Activated CD4-positive, alpha-beta T cell treated with anti-CD3 and anti-CD28 coated beads, Interleukin-2, amount 10 ng/mL, durations not matched to agents 24 days and 14 days (primary cell): ENCODE results near the gene CXCL14. TPM values are rescaled to one million over a fixed set of nuclear protein-coding genes. Genes with fewer than 3 reads are reported as not detected.

Experiments
- DNase-seq: peaks from one replicate; pipeline ENCODE4 v3.0.0; 2022
- H3K27ac Mint-ChIP-seq: one replicate; pipeline ENCODE4 v1.8.0; 2022; ENCODE audit warnings: mild to moderate bottlenecking, mixed read lengths
- H3K27me3 Mint-ChIP-seq: one replicate; pipeline ENCODE4 v1.8.0; 2022; ENCODE audit warnings: mixed read lengths
- H3K36me3 Mint-ChIP-seq: one replicate; pipeline ENCODE4 v1.8.0; 2022; ENCODE audit warnings: low read depth, mild to moderate bottlenecking, mixed read lengths
- H3K4me1 Mint-ChIP-seq: one replicate; pipeline ENCODE4 v1.8.0; 2021; ENCODE audit warnings: mixed read lengths
- H3K4me3 Mint-ChIP-seq: one replicate; pipeline ENCODE4 v1.8.0; 2022; ENCODE audit warnings: mild to moderate bottlenecking, moderate library complexity, mixed read lengths
- H3K9me3 Mint-ChIP-seq: one replicate; pipeline ENCODE4 v1.8.0; 2021; ENCODE audit warnings: mixed read lengths
- intact Hi-C: fragments of 100-400 bp; cut with micrococcal nuclease; formaldehyde crosslinking; loops from one replicate; pipeline ENCODE4 v1.15.1; 2023
- total RNA-seq: library from RNA; stranded (reverse); gene quantifications from 2 replicates; pipeline ENCODE4 v1.2.3, GENCODE V29; 2022

CXCL14 gene, protein sequence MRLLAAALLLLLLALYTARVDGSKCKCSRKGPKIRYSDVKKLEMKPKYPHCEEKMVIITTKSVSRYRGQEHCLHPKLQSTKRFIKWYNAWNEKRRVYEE
- not detected in 2 replicates for total RNA-seq

DNA sequence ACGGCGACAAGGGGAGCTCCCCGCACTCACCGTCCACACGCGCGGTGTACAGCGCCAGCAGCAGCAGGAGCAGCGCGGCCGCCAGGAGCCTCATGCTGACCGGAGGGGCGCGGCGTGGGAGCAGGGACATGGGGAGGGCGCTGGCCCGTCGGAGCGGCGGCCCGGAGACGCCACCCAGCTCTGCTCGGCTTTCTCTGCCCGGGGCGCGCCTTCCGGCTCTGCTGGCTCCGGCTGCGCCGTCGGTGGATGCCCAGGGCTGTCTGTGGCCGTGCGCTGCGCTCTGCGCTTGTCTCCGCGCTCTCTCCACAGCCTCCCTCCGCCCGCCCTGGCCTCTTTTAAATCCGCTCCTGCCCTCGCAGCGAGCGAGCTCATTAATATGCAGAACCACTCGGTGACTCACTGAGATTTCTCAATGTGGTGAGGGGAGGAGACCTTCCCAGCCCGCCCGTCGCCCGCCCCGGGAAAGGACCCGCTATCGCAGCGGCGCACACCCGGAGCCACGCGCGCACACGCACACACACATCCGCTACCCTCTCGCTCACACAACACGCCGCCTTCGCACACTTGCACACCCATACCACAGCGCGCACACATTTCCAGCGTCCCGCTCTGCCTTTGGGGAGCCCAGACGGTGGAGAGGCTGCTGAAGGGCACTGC, at the start of gene CXCL14:
TSS of gene CXCL14 (minus strand) at position 307 of the 657 bp plus-strand sequence. CDS start at position 94, 213 bp downstream.
- Mint-ChIP-seq H3K9me3 (no peaks in the 10 kb centered on the region), H3K27ac (no peak within 1 kb of the TSS), H3K27me3 (peaks cover 55% of the 10 kb centered on the region), H3K36me3 (no peaks in the 10 kb centered on the region), H3K4me3 (no peak within 1 kb of the TSS), H3K4me1 (no peaks in the 10 kb centered on the region)
- intact Hi-C loops, result no loop called here
- no peak for DNase-seq

DNA sequence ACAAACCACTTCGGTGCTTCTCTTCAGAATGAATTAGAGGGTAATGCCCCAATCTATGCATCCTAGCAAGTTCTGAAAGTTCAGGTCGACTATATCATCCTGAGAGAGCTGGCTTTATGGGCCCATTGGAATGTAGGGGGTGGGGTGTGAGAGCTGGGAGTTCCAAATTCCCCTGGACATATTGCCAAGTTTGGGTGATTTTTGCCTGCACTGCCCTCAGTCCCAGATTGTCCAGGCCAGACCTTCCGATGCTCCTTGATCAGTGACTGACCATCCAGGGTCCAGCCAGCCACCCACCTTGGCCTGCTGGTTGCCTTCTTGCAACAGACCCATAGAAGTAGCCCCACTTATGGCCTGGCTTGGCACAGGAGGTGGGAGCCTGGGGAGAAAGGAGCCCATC, 47.8 kb upstream of the CXCL14 start:
- Mint-ChIP-seq H3K36me3 (no peaks in the 10 kb centered on the region), H3K4me3 (no peak overlapping the region), H3K9me3 (no peaks in the 10 kb centered on the region), H3K4me1 (no peaks in the 10 kb centered on the region), H3K27ac (no peak overlapping the region), H3K27me3 (no peaks in the 10 kb centered on the region)
- no peak for DNase-seq
- intact Hi-C loops, result no loop called here

GRCh38 chr5:135625961-135626360, 47.2 kb upstream of the CXCL14 start:
- no peak overlapping the region for H3K27ac Mint-ChIP-seq
- H3K27me3 Mint-ChIP-seq, result no peaks in the 10 kb centered on the region
- H3K36me3 Mint-ChIP-seq, result no peaks in the 10 kb centered on the region
- no peaks in the 10 kb centered on the region for H3K9me3 Mint-ChIP-seq
- no peaks in the 10 kb centered on the region for H3K4me1 Mint-ChIP-seq
- intact Hi-C loops, result no loop called here
- no peak for DNase-seq
- no peak overlapping the region for H3K4me3 Mint-ChIP-seq

- no peaks in the 10 kb centered on the region for H3K9me3 Mint-ChIP-seq
- no peak overlapping the region for H3K4me3 Mint-ChIP-seq
- no peak overlapping the region for H3K27ac Mint-ChIP-seq
- intact Hi-C loops, result no loop called here
- no peaks in the 10 kb centered on the region for H3K4me1 Mint-ChIP-seq
- no peaks in the 10 kb centered on the region for H3K27me3 Mint-ChIP-seq
- no peaks in the 10 kb centered on the region for H3K36me3 Mint-ChIP-seq
- DNase-seq, result no peak
Observed at GRCh38 chr5:135625486-135625885, 46.7 kb upstream of the CXCL14 start.

GRCh38 chr5:135625061-135625460, 46.3 kb upstream of the CXCL14 start:
- Mint-ChIP-seq H3K27me3 (no peaks in the 10 kb centered on the region), H3K4me3 (no peak overlapping the region), H3K27ac (no peak overlapping the region), H3K9me3 (no peaks in the 10 kb centered on the region), H3K36me3 (no peaks in the 10 kb centered on the region), H3K4me1 (no peaks in the 10 kb centered on the region)
- intact Hi-C loops, result no loop called here
- DNase-seq, result no peak

GRCh38 chr5:135623186-135623715, 44.5 kb upstream of the CXCL14 start:
- no peak for DNase-seq
- no peaks in the 10 kb centered on the region for H3K4me1 Mint-ChIP-seq
- H3K36me3 Mint-ChIP-seq, result no peaks in the 10 kb centered on the region

DNA sequence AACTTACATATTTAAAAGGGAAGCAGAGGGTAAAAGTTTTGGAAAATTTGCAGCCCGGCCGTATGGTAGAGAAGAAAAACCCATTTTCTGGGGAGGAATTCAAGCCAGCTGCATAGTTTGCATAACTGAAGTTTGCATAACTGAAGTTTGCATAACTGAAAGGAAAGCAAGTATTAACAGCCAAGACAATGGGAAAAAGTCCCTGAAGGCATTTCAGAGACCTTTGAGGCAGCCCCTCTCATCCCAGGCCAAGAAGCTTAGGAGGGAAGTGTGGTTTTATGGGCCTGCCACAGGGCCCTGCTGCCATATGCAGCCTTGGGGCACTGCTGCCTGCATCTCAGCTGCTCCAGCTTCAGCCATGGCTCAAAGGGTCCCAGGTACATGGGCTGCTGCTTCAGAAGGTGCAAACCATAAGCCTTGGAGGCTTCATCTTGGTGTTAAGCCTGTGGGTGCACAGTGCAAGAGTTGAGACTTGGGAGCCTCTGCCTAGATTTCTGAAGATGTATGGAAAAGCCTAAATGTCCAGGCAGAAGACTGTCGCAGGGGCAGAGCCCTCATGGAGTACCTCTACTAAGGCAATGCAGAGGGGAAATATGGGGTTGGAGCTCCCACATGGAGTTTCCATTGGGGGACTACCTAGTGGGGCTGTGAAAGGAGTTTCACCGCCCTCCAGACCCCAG, 36.9 kb upstream of the CXCL14 start:
- H3K27ac Mint-ChIP-seq, result no peak overlapping the region
- no peak overlapping the region for H3K4me3 Mint-ChIP-seq
- H3K9me3 Mint-ChIP-seq, result peaks cover 16% of the 10 kb centered on the region
- no peaks in the 10 kb centered on the region for H3K36me3 Mint-ChIP-seq
- H3K27me3 Mint-ChIP-seq, result peaks cover 20% of the 10 kb centered on the region
- DNase-seq, result no peak
- intact Hi-C loops, result no loop called here
- no peaks in the 10 kb centered on the region for H3K4me1 Mint-ChIP-seq

More at GRCh38 chr5:135623186-135623715, 44.5 kb upstream of the CXCL14 start:
- intact Hi-C loops, result no loop called here
- peaks cover under 1% of the 10 kb centered on the region for H3K27me3 Mint-ChIP-seq
- no peak overlapping the region for H3K27ac Mint-ChIP-seq
- H3K4me3 Mint-ChIP-seq, result no peak overlapping the region
- peaks cover 12% of the 10 kb centered on the region for H3K9me3 Mint-ChIP-seq

GRCh38 chr5:135615171-135615570, 36.4 kb upstream of the CXCL14 start:
- peaks cover 20% of the 10 kb centered on the region for H3K27me3 Mint-ChIP-seq
- no peak overlapping the region for H3K4me3 Mint-ChIP-seq
- intact Hi-C loops, result no loop called here
- peaks cover 16% of the 10 kb centered on the region for H3K9me3 Mint-ChIP-seq
- H3K36me3 Mint-ChIP-seq, result no peaks in the 10 kb centered on the region
- no peaks in the 10 kb centered on the region for H3K4me1 Mint-ChIP-seq
- DNase-seq, result no peak
- no peak overlapping the region for H3K27ac Mint-ChIP-seq

GRCh38 chr5:135609981-135610380, 31.2 kb upstream of the CXCL14 start:
- H3K4me1 Mint-ChIP-seq, result no peaks in the 10 kb centered on the region
- no peak for DNase-seq
- H3K36me3 Mint-ChIP-seq, result no peaks in the 10 kb centered on the region
- H3K27me3 Mint-ChIP-seq, result peaks cover 25% of the 10 kb centered on the region
- intact Hi-C loops, result no loop called here
- H3K27ac Mint-ChIP-seq, result no peak overlapping the region
- H3K9me3 Mint-ChIP-seq, result no peaks in the 10 kb centered on the region
- H3K4me3 Mint-ChIP-seq, result no peak overlapping the region

- no peaks in the 10 kb centered on the region for H3K36me3 Mint-ChIP-seq
- H3K9me3 Mint-ChIP-seq, result no peaks in the 10 kb centered on the region
- intact Hi-C loops, result no loop called here
- H3K27me3 Mint-ChIP-seq, result peaks cover 18% of the 10 kb centered on the region
- H3K4me3 Mint-ChIP-seq, result no peak overlapping the region
- H3K27ac Mint-ChIP-seq, result no peak overlapping the region
- H3K4me1 Mint-ChIP-seq, result no peaks in the 10 kb centered on the region
- no peak for DNase-seq
Observed at GRCh38 chr5:135608761-135609443, 30.1 kb upstream of the CXCL14 start.

DNA sequence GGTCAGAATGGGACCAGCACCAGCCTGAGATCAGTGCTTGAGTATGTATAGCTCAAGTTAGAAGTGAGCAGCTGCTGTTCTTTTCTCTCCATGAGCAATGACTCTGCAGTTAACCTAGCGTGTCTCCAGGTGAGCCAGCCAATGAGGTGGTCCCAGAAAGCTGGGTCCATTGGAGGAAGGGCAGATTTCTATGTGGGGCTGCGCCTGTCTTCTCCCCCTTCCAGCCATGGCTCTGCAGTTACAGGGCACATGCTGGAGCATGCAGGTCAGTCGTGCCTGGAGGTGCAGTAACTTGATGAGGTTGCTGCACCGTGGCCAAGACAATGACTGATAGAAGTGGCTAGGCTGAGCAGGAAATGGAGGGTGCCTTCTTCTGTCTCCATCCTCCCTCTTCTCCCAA, 29.6 kb upstream of the CXCL14 start:
- Mint-ChIP-seq H3K4me1 (no peaks in the 10 kb centered on the region), H3K9me3 (no peaks in the 10 kb centered on the region), H3K4me3 (no peak overlapping the region), H3K27ac (no peak overlapping the region), H3K36me3 (no peaks in the 10 kb centered on the region), H3K27me3 (peaks cover 18% of the 10 kb centered on the region)
- intact Hi-C loops, result no loop called here
- DNase-seq, result no peak

DNA sequence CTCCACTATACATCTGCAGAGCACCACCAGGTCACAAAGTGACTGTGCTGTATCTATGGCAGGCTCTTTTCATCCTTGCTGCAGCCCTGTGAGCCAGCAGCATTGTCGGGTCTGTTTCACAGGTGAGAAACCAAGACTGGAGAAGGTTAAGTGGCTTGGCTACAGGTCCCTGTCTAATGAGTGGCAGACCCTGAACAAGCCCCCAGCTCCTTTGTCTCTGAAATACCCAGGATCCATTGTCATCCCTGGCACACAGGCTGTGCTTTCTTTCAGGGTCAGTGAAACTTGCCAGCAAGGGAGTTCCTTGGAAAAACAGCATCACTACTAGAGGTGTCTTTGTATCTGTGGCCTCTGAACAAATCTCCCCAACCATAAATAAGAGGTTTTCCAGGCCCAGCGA, 27.6 kb upstream of the CXCL14 start:
- Mint-ChIP-seq H3K27ac (no peak overlapping the region), H3K9me3 (no peaks in the 10 kb centered on the region), H3K36me3 (no peaks in the 10 kb centered on the region), H3K4me1 (no peaks in the 10 kb centered on the region), H3K27me3 (peaks cover 10% of the 10 kb centered on the region), H3K4me3 (no peak overlapping the region)
- DNase-seq, result no peak
- intact Hi-C loops, result no loop called here

GRCh38 chr5:135605221-135605620, 26.4 kb upstream of the CXCL14 start:
- Mint-ChIP-seq H3K4me1 (no peaks in the 10 kb centered on the region), H3K27ac (no peak overlapping the region), H3K9me3 (no peaks in the 10 kb centered on the region), H3K27me3 (peaks cover 10% of the 10 kb centered on the region), H3K36me3 (no peaks in the 10 kb centered on the region), H3K4me3 (no peak overlapping the region)
- no peak for DNase-seq
- intact Hi-C loops, result no loop called here

DNA sequence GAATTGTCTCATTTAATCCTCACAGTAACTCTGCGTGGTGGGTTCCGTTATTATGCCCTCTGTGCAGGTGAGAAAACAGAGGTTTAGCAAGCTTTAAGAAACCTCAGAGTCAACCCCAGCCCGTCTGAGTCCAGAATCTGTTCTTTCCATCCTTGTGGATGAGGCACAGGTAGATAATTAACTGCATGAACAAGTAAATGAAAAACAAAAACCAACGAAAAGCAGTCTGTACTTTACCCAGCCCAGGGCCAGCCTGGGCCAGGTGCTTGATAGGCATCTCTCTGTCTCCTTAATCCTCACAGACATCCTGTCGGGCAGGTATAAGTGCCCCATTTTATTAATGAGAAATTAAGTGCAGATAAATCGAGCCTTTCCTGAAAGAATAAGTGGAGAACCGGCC, 25.3 kb upstream of the CXCL14 start:
- no peak for DNase-seq
- Mint-ChIP-seq H3K4me1 (no peaks in the 10 kb centered on the region), H3K27ac (no peak overlapping the region), H3K27me3 (peaks cover 12% of the 10 kb centered on the region), H3K36me3 (no peaks in the 10 kb centered on the region), H3K9me3 (no peaks in the 10 kb centered on the region), H3K4me3 (no peak overlapping the region)
- intact Hi-C loops, result no loop called here
